HL-60 (cell line): ENCODE data around the gene TRIM34.

Experiments used
- DNase-seq, 2 experiments: peaks; one replicate each; pipeline ENCODE4 v3.0.0-alpha.2; 2010 to 2020; ENCODE audit warnings: low read depth in 1 of 2, low spot score in 1 of 2
- H3K27ac ChIP-seq: fragments of 250-450 bp; sonication (Bioruptor Pico); replicated peaks from 2 replicates; pipeline ENCODE4 v1.5.1; 2020; ENCODE audit warnings: mild to moderate bottlenecking, moderate library complexity
- H3K27me3 ChIP-seq: fragments of 250-450 bp; sonication (Bioruptor Pico); 2 replicates; pipeline ENCODE4 v1.5.1; 2021; ENCODE audit warnings: mild to moderate bottlenecking, moderate library complexity; ENCODE audit not compliant: insufficient read depth, poor library complexity, severe bottlenecking
- H3K4me3 ChIP-seq: replicated peaks from 2 replicates; pipeline ENCODE4 v1.5.1; 2011; ENCODE audit warnings: mild to moderate bottlenecking, control low read depth, low read length; ENCODE audit not compliant: insufficient read depth
- GABPA ChIP-seq: IDR thresholded peaks from 2 replicates; pipeline ENCODE4 v1.6.1; 2012; ENCODE audit warnings: low read depth
- POLR2AphosphoS5 ChIP-seq: IDR thresholded peaks from 2 replicates; pipeline ENCODE4 v1.6.1; 2012; ENCODE audit warnings: low read depth
- SPI1 ChIP-seq: IDR thresholded peaks from 2 replicates; pipeline ENCODE4 v1.6.1; 2012; ENCODE audit warnings: low read depth, mild to moderate bottlenecking, borderline replicate concordance
- TF ChIP-seq, protein P1 (sequence below): IDR thresholded peaks from one replicate; pipeline ENCODE4 v1.5.1; 2011; ENCODE audit warnings: low read length, control low read depth, inconsistent platforms; ENCODE audit not compliant: insufficient read depth
- TF ChIP-seq, protein P2 (sequence below): IDR thresholded peaks from 2 replicates; pipeline ENCODE4 v1.6.1; 2012; ENCODE audit warnings: low read depth; ENCODE audit not compliant: insufficient replicate concordance

Gene TRIM34

DNA sequence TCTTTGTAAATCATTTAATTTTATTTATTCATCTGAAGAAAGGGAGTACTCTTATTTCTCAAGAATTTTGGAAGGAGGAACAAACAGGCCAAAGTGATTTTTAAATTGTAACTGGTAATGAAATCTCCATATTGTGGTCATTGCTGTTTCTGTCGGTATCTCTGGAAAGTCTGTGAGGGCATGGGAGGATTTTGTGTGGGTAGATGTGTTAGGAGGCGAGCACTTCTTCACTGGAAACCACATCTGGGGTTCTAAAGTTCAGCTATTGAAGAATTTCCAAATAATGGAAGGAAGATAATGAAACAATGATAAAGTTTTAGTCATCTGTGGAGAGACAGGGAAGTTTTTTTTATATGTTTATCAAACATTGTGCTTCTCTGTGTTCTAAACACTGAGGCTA lies 6.6 kb downstream of the TRIM34 start:
- Histone ChIP-seq H3K27ac (no peak overlapping the region), H3K27me3 (no peaks in the 10 kb centered on the region), H3K4me3 (no peak overlapping the region)
- DNase-seq = no peak
- TF ChIP-seq, protein P1, sequence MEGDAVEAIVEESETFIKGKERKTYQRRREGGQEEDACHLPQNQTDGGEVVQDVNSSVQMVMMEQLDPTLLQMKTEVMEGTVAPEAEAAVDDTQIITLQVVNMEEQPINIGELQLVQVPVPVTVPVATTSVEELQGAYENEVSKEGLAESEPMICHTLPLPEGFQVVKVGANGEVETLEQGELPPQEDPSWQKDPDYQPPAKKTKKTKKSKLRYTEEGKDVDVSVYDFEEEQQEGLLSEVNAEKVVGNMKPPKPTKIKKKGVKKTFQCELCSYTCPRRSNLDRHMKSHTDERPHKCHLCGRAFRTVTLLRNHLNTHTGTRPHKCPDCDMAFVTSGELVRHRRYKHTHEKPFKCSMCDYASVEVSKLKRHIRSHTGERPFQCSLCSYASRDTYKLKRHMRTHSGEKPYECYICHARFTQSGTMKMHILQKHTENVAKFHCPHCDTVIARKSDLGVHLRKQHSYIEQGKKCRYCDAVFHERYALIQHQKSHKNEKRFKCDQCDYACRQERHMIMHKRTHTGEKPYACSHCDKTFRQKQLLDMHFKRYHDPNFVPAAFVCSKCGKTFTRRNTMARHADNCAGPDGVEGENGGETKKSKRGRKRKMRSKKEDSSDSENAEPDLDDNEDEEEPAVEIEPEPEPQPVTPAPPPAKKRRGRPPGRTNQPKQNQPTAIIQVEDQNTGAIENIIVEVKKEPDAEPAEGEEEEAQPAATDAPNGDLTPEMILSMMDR = no peak
- TF ChIP-seq POLR2AphosphoS5 (no peak), GABPA (no peak), SPI1 (no peak)
- TF ChIP-seq, protein P2, sequence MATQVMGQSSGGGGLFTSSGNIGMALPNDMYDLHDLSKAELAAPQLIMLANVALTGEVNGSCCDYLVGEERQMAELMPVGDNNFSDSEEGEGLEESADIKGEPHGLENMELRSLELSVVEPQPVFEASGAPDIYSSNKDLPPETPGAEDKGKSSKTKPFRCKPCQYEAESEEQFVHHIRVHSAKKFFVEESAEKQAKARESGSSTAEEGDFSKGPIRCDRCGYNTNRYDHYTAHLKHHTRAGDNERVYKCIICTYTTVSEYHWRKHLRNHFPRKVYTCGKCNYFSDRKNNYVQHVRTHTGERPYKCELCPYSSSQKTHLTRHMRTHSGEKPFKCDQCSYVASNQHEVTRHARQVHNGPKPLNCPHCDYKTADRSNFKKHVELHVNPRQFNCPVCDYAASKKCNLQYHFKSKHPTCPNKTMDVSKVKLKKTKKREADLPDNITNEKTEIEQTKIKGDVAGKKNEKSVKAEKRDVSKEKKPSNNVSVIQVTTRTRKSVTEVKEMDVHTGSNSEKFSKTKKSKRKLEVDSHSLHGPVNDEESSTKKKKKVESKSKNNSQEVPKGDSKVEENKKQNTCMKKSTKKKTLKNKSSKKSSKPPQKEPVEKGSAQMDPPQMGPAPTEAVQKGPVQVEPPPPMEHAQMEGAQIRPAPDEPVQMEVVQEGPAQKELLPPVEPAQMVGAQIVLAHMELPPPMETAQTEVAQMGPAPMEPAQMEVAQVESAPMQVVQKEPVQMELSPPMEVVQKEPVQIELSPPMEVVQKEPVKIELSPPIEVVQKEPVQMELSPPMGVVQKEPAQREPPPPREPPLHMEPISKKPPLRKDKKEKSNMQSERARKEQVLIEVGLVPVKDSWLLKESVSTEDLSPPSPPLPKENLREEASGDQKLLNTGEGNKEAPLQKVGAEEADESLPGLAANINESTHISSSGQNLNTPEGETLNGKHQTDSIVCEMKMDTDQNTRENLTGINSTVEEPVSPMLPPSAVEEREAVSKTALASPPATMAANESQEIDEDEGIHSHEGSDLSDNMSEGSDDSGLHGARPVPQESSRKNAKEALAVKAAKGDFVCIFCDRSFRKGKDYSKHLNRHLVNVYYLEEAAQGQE = no peak

DNA sequence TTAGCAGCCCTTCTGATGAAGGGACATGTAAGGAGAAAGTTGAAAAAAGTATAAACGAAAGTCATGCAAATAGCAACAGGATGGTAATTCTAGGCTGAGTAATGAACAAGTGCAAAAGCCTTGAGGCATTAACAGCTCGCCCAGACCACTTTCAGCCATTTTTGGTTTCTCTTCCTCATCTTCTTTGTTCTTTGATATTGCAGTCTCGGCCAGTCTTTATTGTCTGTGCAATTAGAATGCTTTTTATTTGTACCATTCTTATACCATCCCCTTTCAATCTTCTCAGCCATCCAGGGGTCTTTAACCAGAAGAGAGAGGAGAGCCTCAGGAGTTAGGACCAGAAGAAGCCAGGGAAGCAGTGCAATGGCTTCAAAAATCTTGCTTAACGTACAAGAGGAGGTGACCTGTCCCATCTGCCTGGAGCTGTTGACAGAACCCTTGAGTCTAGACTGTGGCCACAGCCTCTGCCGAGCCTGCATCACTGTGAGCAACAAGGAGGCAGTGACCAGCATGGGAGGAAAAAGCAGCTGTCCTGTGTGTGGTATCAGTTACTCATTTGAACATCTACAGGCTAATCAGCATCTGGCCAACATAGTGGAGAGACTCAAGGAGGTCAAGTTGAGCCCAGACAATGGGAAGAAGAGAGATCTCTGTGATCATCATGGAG lies 7.3 kb downstream of the TRIM34 start:
- H3K27ac ChIP-seq = no peak overlapping the region
- TF ChIP-seq SPI1 = no peak
- TF ChIP-seq, protein P1 = no peak
- no peak for DNase-seq
- no peaks in the 10 kb centered on the region for H3K27me3 ChIP-seq
- H3K4me3 ChIP-seq = no peak overlapping the region

DNA sequence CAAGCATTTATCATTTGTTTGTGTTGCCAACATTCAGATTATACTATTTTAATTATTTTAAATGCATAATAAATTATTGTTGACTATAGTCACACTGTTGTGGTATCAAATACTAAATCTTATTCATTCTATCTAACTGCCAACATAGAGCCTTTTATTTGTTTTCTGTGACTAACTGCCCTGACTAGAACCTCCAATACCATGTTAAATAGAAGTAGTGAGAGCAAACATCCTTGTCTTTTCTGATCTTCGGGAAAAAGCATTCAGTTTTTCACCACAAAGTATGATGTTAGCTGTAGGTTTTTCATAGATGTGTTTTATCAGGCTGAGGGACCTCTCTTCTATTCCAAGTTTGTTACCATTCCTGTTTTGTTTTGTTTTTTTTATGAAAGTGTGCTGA lies 15.2 kb downstream of the TRIM34 start:
- TF ChIP-seq GABPA = no peak
- TF ChIP-seq, protein P2 = no peak
- no peak for TF ChIP-seq SPI1
- no peak for TF ChIP-seq POLR2AphosphoS5
- TF ChIP-seq, protein P1 = no peak
- Histone ChIP-seq H3K4me3 (no peak overlapping the region), H3K27me3 (no peaks in the 10 kb centered on the region), H3K27ac (no peak overlapping the region)
- DNase-seq = no peak

DNA sequence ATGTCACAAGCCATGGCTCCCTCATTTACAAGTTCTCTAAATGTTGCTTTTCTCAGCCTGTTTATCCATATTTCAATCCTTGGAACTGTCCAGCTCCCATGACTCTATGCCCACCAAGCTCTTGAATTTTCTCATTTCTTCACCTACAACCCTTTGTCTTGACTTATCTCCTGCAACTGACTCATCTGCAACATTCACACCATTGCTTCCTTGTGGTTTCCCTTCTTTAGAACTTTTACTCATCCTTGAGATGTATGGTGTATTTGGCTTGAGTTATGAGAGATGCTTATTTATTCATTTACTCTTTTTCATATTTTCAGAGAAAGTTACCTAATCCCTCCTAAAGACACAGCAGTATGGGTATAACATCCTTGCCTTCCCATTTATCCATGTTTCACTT lies 18.8 kb downstream of the TRIM34 start:
- Histone ChIP-seq H3K27me3 (no peaks in the 10 kb centered on the region), H3K27ac (no peak overlapping the region), H3K4me3 (no peak overlapping the region)
- TF ChIP-seq, protein P1 = no peak
- no peak for TF ChIP-seq GABPA
- no peak for TF ChIP-seq SPI1
- TF ChIP-seq, protein P2 = no peak
- no peak for TF ChIP-seq POLR2AphosphoS5
- no peak for DNase-seq
